WTC11 (cell line): ENCODE results near the gene PON3. TPM values are rescaled to one million over a fixed set of nuclear protein-coding genes. Genes with fewer than 3 reads are reported as not detected.

Experiments used
- ATAC-seq: fragments of 200-7000 bp; cut with Tn5 transposase; 2 replicates; pipeline ENCODE4 v1.10.0; 2021; ENCODE audit warnings: mild to moderate bottlenecking, moderate library complexity
- Bru-seq: library from RNA; stranded (reverse); fragments of 400-500 nt; gene quantifications from one replicate; lab custom pipeline; 2021; lab: Mats Ljungman, UMichigan
- CTCF ChIA-PET: fragments of 300-600 bp; sonication (Branson Sonifier 250); formaldehyde crosslinking; loops from one replicate; lab custom pipeline; 2021; ENCODE audit warnings: antibody characterized with exemption; lab: Charles Lee
- POLR2A ChIA-PET: fragments of 350-600 bp; sonication (Branson Sonifier 250); formaldehyde crosslinking; loops from one replicate; lab custom pipeline; 2021; ENCODE audit warnings: antibody characterized with exemption; lab: Charles Lee
- DNase-seq: peaks from one replicate; pipeline ENCODE4 v3.0.0; 2021; ENCODE audit warnings: low spot score
- H3K27ac Mint-ChIP-seq: 2 replicates; pipeline ENCODE4 v1.8.0; 2021; ENCODE audit warnings: mixed read lengths
- H3K27me3 Mint-ChIP-seq: 2 replicates; pipeline ENCODE4 v1.8.0; 2021; ENCODE audit warnings: low read depth, mild to moderate bottlenecking, moderate library complexity, mixed read lengths
- H3K36me3 Mint-ChIP-seq: 2 replicates; pipeline ENCODE4 v1.8.0; 2021; ENCODE audit warnings: mixed read lengths
- H3K4me1 Mint-ChIP-seq: 2 replicates; pipeline ENCODE4 v1.8.0; 2022; ENCODE audit warnings: mixed read lengths
- H3K4me3 Mint-ChIP-seq: 2 replicates; pipeline ENCODE4 v1.8.0; 2021; ENCODE audit warnings: mild to moderate bottlenecking, moderate library complexity, mixed read lengths
- H3K9me3 Mint-ChIP-seq: 2 replicates; pipeline ENCODE4 v1.8.0; 2021; ENCODE audit warnings: mixed read lengths
- ATF2 ChIP-seq: sonication (generic); formaldehyde crosslinking; IDR thresholded peaks from 2 replicates; pipeline ENCODE4 v1.8.1; 2022; ENCODE audit warnings: low read depth, missing genetic modification reagents, borderline replicate concordance
- CREB1 ChIP-seq: sonication (generic); formaldehyde crosslinking; IDR thresholded peaks from 2 replicates; pipeline ENCODE4 v1.8.0; 2023; ENCODE audit warnings: mild to moderate bottlenecking, missing genetic modification reagents
- CTCF ChIP-seq: fragments of 200-600 bp; IDR thresholded peaks from 2 replicates; pipeline ENCODE4 v1.8.0; 2022; ENCODE audit warnings: antibody characterized with exemption
- E2F4 ChIP-seq: sonication (generic); formaldehyde crosslinking; IDR thresholded peaks from 2 replicates; pipeline ENCODE4 v1.8.1; 2022; ENCODE audit warnings: low read depth, mild to moderate bottlenecking, moderate library complexity, missing genetic modification reagents, borderline replicate concordance
- ERG ChIP-seq: fragments of 250-450 bp; sonication (Bioruptor Pico); IDR thresholded peaks from 2 replicates; pipeline ENCODE4 v1.8.0; 2021; ENCODE audit warnings: mild to moderate bottlenecking
- FOXJ3 ChIP-seq: sonication (generic); formaldehyde crosslinking; IDR thresholded peaks from 2 replicates; pipeline ENCODE4 v1.9.0; 2021; ENCODE audit warnings: missing genetic modification reagents, mild to moderate bottlenecking, borderline replicate concordance
- GABPB1 ChIP-seq: sonication (generic); formaldehyde crosslinking; IDR thresholded peaks from 2 replicates; pipeline ENCODE4 v1.8.1; 2023; ENCODE audit warnings: mild to moderate bottlenecking, missing genetic modification reagents
- HMGXB4 ChIP-seq: sonication (generic); formaldehyde crosslinking; IDR thresholded peaks from 2 replicates; pipeline ENCODE4 v1.8.1; 2023; ENCODE audit warnings: mild to moderate bottlenecking, moderate library complexity, missing genetic modification reagents
- MAX ChIP-seq: sonication (generic); formaldehyde crosslinking; IDR thresholded peaks from 2 replicates; pipeline ENCODE4 v1.8.0; 2022; ENCODE audit warnings: mild to moderate bottlenecking, missing genetic modification reagents
- NR3C1 ChIP-seq: sonication (generic); formaldehyde crosslinking; conservative IDR thresholded peaks from 2 replicates; pipeline ENCODE4 v1.8.1; 2023; ENCODE audit warnings: low read depth, mild to moderate bottlenecking, missing genetic modification reagents
- SOX15 ChIP-seq: fragments of 250-450 bp; sonication (Bioruptor Pico); IDR thresholded peaks from 2 replicates; pipeline ENCODE4 v1.9.0; 2021; ENCODE audit warnings: mild to moderate bottlenecking
- SP1 ChIP-seq: sonication (generic); formaldehyde crosslinking; conservative IDR thresholded peaks from 2 replicates; pipeline ENCODE4 v1.8.1; 2022; ENCODE audit warnings: missing genetic modification reagents
- USF2 ChIP-seq: sonication (generic); formaldehyde crosslinking; IDR thresholded peaks from 2 replicates; pipeline ENCODE4 v1.8.1; 2023; ENCODE audit warnings: mild to moderate bottlenecking, missing genetic modification reagents, moderate library complexity
- ZMAT4 ChIP-seq: fragments of 250-450 bp; sonication (Bioruptor Pico); IDR thresholded peaks from 2 replicates; pipeline ENCODE4 v1.9.0; 2021; ENCODE audit warnings: mild to moderate bottlenecking
- ZNF232 ChIP-seq: sonication (generic); formaldehyde crosslinking; IDR thresholded peaks from 2 replicates; pipeline ENCODE4 v1.8.0; 2022; ENCODE audit warnings: mild to moderate bottlenecking, missing genetic modification reagents
- ZNF416 ChIP-seq: fragments of 250-450 bp; sonication (Bioruptor Pico); IDR thresholded peaks from 2 replicates; pipeline ENCODE4 v1.9.0; 2021; ENCODE audit warnings: mild to moderate bottlenecking, inconsistent platforms
- ZNF423 ChIP-seq: fragments of 250-450 bp; sonication (Bioruptor Pico); IDR thresholded peaks from 2 replicates; pipeline ENCODE4 v2.1.2; 2022; ENCODE audit warnings: mild to moderate bottlenecking, moderate library complexity
- ZNF425 ChIP-seq: fragments of 250-450 bp; sonication (Bioruptor Pico); conservative IDR thresholded peaks from 2 replicates; pipeline ENCODE4 v1.9.0; 2021; ENCODE audit warnings: mild to moderate bottlenecking
- long read RNA-seq, 3 experiments: library from RNA in 1 of 3; library from capped mRNA in 1 of 3; library from polyadenylated mRNA in 1 of 3; unstranded in 2 of 3; stranded (forward) in 1 of 3; transcript quantifications; one replicate each; pipeline ENCODE4 v2.0.0, GENCODE V29; 2021
- total RNA-seq: library from RNA; stranded (reverse); gene quantifications from 3 replicates; pipeline ENCODE4 v1.2.3, GENCODE V29; 2021

The PON3 gene
- 0.37 to 0.62 TPM (median 0.42 TPM) in 3 replicates for total RNA-seq
- Bru-seq, nascent RNA, result percentile 34 among the genes with signal in this experiment
- long read RNA-seq, experiment 1, partial matches to known transcripts, result 0 of 1 reads
- long read RNA-seq, experiment 1, other reads (novel, unspliced or antisense), result 1 of 1 reads
- long read RNA-seq, experiment 2, result 0 reads
- long read RNA-seq, experiment 3, result 0 reads

- peak; percentile 36; the same call in 1 of the 2 replicates for TF ChIP-seq MAX (CRISPR knock-in tag)
- no peak for TF ChIP-seq USF2 (CRISPR knock-in tag)
- TF ChIP-seq HMGXB4 (CRISPR knock-in tag), result 0 out of 2 replicates have a peak, but pooled peaks have one; percentile 75
- TF ChIP-seq ZNF423, result peak; percentile 95
- no peak for TF ChIP-seq NR3C1 (CRISPR knock-in tag)
- TF ChIP-seq FOXJ3 (CRISPR knock-in tag), result no peak
- TF ChIP-seq CTCF, result peak; percentile 40; the same call in 1 of the 2 replicates
- no peak for TF ChIP-seq ZMAT4 (CRISPR knock-in tag)
- peak; percentile 16; the same call in 1 of the 2 replicates for TF ChIP-seq SP1 (CRISPR knock-in tag)
- no peak for TF ChIP-seq ZNF416
- H3K27me3 Mint-ChIP-seq, result peaks cover 15% of the 10 kb centered on the region
- DNase-seq (peak; percentile 66), ATAC-seq (peak; percentile 95)
- H3K4me3 Mint-ChIP-seq, result peak within 1 kb of the TSS; percentile 76
- POLR2A ChIA-PET, result interaction anchor here (1.1 to 1.4 kb wide), 2 partner anchors 9 to 38 kb away, joined by 3 to 6 read pairs; partner anchors contain the start of gene PON2
- H3K4me1 Mint-ChIP-seq, result peaks cover 20% of the 10 kb centered on the region
- no peaks in the 10 kb centered on the region for H3K36me3 Mint-ChIP-seq
- H3K27ac Mint-ChIP-seq, result no peak within 1 kb of the TSS; the same call in 1 of the 2 replicates
- no peaks in the 10 kb centered on the region for H3K9me3 Mint-ChIP-seq
- CTCF ChIA-PET, result interaction anchor here (0.5 to 3.5 kb wide), 47 partner anchors 10 to 960 kb away, joined by 3 to 36 read pairs (median 4); partner anchors contain the start of genes PON1, PON2 and SGCE
Observed at GRCh38 chr7:95396136-95397032, at the start of gene PON3. Gene PON3 (minus strand): TSS chr7:95396375. CDS start chr7:95396350, 25 bp downstream.

- Mint-ChIP-seq H3K4me3 (no peak overlapping the region), H3K9me3 (no peaks in the 10 kb centered on the region), H3K27me3 (no peaks in the 10 kb centered on the region), H3K36me3 (no peaks in the 10 kb centered on the region), H3K4me1 (no peaks in the 10 kb centered on the region), H3K27ac (no peak overlapping the region)
- CTCF ChIA-PET, result no interaction called here
- no peak for ATAC-seq
- DNase-seq, result no peak
- POLR2A ChIA-PET, result no interaction called here
- no peak for TF ChIP-seq ATF2 (CRISPR knock-in tag)
- TF ChIP-seq ZNF425, result no peak
- TF ChIP-seq ERG (CRISPR knock-in tag), result no peak
- TF ChIP-seq ZNF232 (CRISPR knock-in tag), result no peak
- TF ChIP-seq CREB1 (CRISPR knock-in tag), result no peak
- no peak for TF ChIP-seq GABPB1 (CRISPR knock-in tag)
- no peak for TF ChIP-seq E2F4 (CRISPR knock-in tag)
- TF ChIP-seq SOX15, result no peak
Observed at GRCh38 chr7:95444796-95445195, 48.6 kb upstream of the PON3 start.
